Prostate gland (tissue), 2 donors: ENCODE results near the gene CLIP3. TPM values are rescaled to one million over a fixed set of nuclear protein-coding genes. Genes with fewer than 3 reads are reported as not detected.
"Not testable (repeated sequence)": the region's sequence is repeated elsewhere in the genome, so short reads cannot be mapped to it uniquely, and the experiment has no call there.

ENCODE experiments used
- DNase-seq: peaks from one replicate; pipeline ENCODE4 v3.0.0-alpha.2; 2019; ENCODE audit warnings: low spot score
- H3K27ac ChIP-seq, 2 donors: fragments of 200-600 bp; sonication (generic); 2 replicates each; pipeline ENCODE4 v1.5.1; 2017 to 2019
- H3K27me3 ChIP-seq: fragments of 200-600 bp; sonication (generic); replicated peaks from 2 replicates; pipeline ENCODE4 v1.5.1; 2019; ENCODE audit not compliant: insufficient read depth
- H3K36me3 ChIP-seq, 2 donors: fragments of 200-600 bp; sonication (generic); 1 replicate in 1 of 2; 2 replicates in 1 of 2; pipeline versions ENCODE4 v1.5.1 to v1.8.1; 2017 to 2019
- H3K4me1 ChIP-seq: fragments of 200-600 bp; sonication (generic); replicated peaks from 2 replicates; pipeline ENCODE4 v1.5.1; 2019
- H3K4me3 ChIP-seq, 2 donors: fragments of 200-600 bp; sonication (generic); 2 replicates each; pipeline ENCODE4 v1.5.1; 2017 to 2019
- H3K9me3 ChIP-seq: fragments of 200-600 bp; sonication (generic); 2 replicates; pipeline ENCODE4 v1.5.1; 2017
- CTCF ChIP-seq, 4 experiments: fragments of 200-600 bp in 2 of 4; fragments of 450-650 bp in 2 of 4; sonication (generic) in 2 of 4; IDR thresholded peaks; 1 replicate in 3 of 4; 2 replicates in 1 of 4; pipeline ENCODE4 v1.5.1; 2016 to 2019; ENCODE audit warnings: antibody characterized with exemption in 4 of 4, mild to moderate bottlenecking in 2 of 4, moderate library complexity in 2 of 4
- POLR2A ChIP-seq: fragments of 450-650 bp; IDR thresholded peaks from one replicate; pipeline ENCODE4 v1.6.1; 2016; ENCODE audit warnings: antibody characterized with exemption, mild to moderate bottlenecking
- POLR2AphosphoS5 ChIP-seq: sonication (generic); formaldehyde crosslinking; IDR thresholded peaks from one replicate; pipeline ENCODE4 v1.6.1; 2017; ENCODE audit warnings: antibody characterized with exemption
- WGBS: methylation state at CpG from one replicate; pipeline ENCODE4 v1.1.5; 2018; 5-methylcytosine and 5-hydroxymethylcytosine counted together
- intact Hi-C: fragments of 100-400 bp; cut with DNase I; formaldehyde crosslinking; loops from one replicate; pipeline ENCODE4 v1.14.2; 2022
- total RNA-seq, 2 donors: library from RNA; depleted of rRNA; stranded (reverse); fragments of >200 nt; gene quantifications; one replicate each; pipeline ENCODE4 v1.1.0, GENCODE V29; 2016

Gene CLIP3
- total RNA-seq, 2 donors from 2014 or later, result 7.4 to 31.2 TPM

DNA sequence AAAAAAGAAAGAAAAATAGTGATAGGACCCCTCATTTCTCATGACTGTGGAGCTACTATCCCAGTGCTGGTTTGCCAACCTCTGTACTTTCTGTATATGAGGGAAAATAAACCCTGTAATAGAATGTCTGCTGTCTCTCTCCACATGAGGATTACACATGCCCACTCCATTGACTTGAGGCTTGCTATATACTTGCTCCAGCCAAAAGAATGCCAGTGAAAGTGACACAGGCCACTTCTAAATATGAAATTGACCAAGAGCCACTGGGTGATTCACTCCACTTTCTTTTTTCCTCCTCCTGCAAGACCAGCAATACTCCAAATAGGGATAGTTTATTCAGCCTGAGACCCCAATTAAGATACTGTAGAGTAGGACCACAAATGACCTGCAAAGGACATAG lies 15.2 kb upstream of the CLIP3 start:
- Histone ChIP-seq H3K4me3 (no peak overlapping the region), H3K27me3 (no peaks in the 10 kb centered on the region), H3K27ac (no peak overlapping the region), H3K36me3 (no peaks in the 10 kb centered on the region), H3K9me3 (no peaks in the 10 kb centered on the region), H3K4me1 (no peaks in the 10 kb centered on the region)
- DNase-seq, result no peak
- TF ChIP-seq POLR2A (no peak), POLR2AphosphoS5 (no peak), CTCF (IDR thresholded peaks at IDR 0.05) (no peak)
- intact Hi-C loops, result no loop called here

DNA sequence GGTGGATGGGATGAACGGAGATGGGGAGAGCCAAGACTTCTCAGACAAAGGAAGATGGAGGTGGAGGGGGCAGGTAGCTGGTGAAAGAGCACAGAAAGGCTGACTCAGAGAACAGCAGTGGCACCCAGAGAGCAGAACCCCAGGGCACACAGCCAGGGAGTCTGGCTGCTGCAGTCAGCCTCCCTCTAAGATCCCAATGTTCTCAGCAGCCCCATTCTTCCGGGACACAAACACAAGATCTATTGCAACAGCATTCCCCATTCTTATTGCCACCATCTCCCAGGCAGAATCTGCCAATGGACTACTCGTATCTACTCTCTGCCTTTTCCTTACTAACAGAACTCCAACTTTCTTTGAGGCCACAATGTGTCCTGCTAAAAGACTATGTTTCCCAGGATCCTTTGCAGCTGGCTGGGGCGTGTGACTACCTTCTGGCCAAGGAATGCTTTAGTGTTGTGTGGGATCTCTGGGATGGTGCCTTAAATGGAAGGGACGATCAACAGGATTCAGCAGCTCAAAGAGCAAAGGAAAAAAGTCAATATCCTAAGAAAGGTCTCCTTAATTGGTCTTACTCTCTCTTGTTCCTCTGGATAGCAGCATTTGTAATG lies 13.9 kb upstream of the CLIP3 start:
- H3K27me3 ChIP-seq, result no peaks in the 10 kb centered on the region
- H3K4me3 ChIP-seq, result no peak overlapping the region
- H3K27ac ChIP-seq, result no peak overlapping the region
- DNase-seq, result no peak
- 85% methylated on average over 5 of the region's 5 CpGs for WGBS
- H3K4me1 ChIP-seq, result no peaks in the 10 kb centered on the region
- no peaks in the 10 kb centered on the region for H3K36me3 ChIP-seq
- intact Hi-C loops, result no loop called here
- TF ChIP-seq POLR2A (no peak), CTCF (IDR thresholded peaks at IDR 0.05) (no peak), POLR2AphosphoS5 (no peak)
- no peaks in the 10 kb centered on the region for H3K9me3 ChIP-seq

DNA sequence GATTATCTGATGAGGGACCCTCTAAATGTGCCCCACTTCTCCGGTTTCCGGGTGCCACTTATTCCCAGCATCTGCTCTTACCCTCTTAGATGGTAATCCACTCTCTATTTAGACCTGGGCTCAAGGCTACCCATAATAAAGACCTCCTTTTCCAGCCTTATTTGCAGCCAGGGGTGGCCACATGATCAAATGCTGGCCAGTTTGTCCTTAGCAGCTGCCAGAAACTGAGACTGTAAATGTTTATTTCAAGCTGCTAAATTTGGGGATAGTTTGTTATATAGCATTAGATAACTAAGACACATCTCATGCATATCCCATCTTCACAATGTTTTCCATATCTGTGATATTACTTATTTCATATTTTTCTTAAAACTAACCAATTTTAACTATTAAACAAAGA lies 11.3 kb upstream of the CLIP3 start:
- no peak overlapping the region for H3K27ac ChIP-seq
- H3K4me3 ChIP-seq, result no peak overlapping the region
- no peaks in the 10 kb centered on the region for H3K27me3 ChIP-seq
- no peaks in the 10 kb centered on the region for H3K9me3 ChIP-seq
- no peaks in the 10 kb centered on the region for H3K4me1 ChIP-seq
- no peak for TF ChIP-seq POLR2AphosphoS5
- no peak for TF ChIP-seq POLR2A
- TF ChIP-seq CTCF (IDR thresholded peaks at IDR 0.05), result no peak
- 82% methylated on average over 2 of the region's 2 CpGs for WGBS
- intact Hi-C loops, result no loop called here
- DNase-seq, result no peak
- H3K36me3 ChIP-seq, result no peaks in the 10 kb centered on the region

DNA sequence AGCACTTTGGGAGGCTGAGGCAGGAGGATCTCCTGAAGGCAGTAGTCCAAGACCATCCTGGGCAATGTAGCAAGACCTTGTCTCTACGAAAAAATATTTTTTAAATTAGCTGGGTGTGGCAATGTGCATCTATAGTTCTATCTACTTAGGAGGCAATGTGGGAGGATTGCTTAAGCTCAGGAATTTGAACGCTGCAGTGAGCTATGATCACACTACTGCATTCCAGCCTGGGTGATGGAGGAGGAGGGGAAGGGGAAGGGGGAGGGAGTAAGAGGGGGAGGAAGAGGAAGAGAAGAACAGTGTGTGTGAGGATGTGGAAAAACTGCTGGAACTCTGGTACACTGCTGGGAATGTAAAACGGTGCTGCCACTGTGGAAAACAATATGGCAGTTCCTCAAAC lies 9.2 kb upstream of the CLIP3 start:
- H3K36me3 ChIP-seq, result no peaks in the 10 kb centered on the region
- no peak for DNase-seq
- intact Hi-C loops, result no loop called here
- H3K27me3 ChIP-seq, result no peaks in the 10 kb centered on the region
- H3K9me3 ChIP-seq, result no peaks in the 10 kb centered on the region
- no peak overlapping the region for H3K4me3 ChIP-seq
- H3K27ac ChIP-seq, result no peak overlapping the region
- H3K4me1 ChIP-seq, result no peaks in the 10 kb centered on the region
- TF ChIP-seq CTCF (IDR thresholded peaks at IDR 0.05), result no peak
- TF ChIP-seq POLR2AphosphoS5, result no peak
- TF ChIP-seq POLR2A, result no peak
- WGBS, result 24% methylated on average over 3 of the region's 3 CpGs

- H3K9me3 ChIP-seq, H3K27me3 ChIP-seq, H3K27ac ChIP-seq, H3K36me3 ChIP-seq, DNase-seq, H3K4me3 ChIP-seq, intact Hi-C loops, H3K4me1 ChIP-seq: not testable (repeated sequence)
- 79% methylated on average over 6 of the region's 6 CpGs for WGBS
These were observed 8.4 kb upstream of the CLIP3 start for GRCh38 chr19:36041092-36041491.
